Measurements from ENCODE around the gene SIRPG. TPM values are rescaled to one million over a fixed set of nuclear protein-coding genes. Genes with fewer than 3 reads are reported as not detected.

Gene SIRPG
- total RNA-seq, 3 donors from 2014 or later (not counting 1 experiment from before 2014, with no cell fraction given) = 1.9 to 3.9 (median 3.1) TPM

DNA sequence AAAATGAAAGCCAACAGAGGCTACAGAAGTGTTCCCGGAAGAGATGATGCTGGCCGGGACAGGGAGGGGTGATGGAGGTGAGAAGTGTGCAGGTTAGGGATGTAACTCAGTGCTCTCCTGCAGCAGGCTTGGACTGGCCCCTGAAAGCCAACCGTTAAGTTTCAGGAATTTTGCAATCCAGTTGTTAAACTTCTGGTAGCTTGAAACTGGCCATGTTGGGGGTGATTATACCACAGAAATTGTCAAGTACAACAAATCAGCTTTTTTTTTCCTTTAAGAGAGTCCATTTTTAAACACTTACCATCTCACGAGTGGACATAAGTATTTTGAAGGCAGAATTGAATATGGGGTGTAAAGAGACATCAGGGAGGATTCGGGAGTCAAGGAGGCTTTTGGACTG lies 29.0 kb downstream of the SIRPG start:
- no peaks in the 10 kb centered on the region for H3K36me3 ChIP-seq (ENCODE audit: control insufficient read depth, insufficient read depth, low read length)
- no peak for DNase-seq

DNA sequence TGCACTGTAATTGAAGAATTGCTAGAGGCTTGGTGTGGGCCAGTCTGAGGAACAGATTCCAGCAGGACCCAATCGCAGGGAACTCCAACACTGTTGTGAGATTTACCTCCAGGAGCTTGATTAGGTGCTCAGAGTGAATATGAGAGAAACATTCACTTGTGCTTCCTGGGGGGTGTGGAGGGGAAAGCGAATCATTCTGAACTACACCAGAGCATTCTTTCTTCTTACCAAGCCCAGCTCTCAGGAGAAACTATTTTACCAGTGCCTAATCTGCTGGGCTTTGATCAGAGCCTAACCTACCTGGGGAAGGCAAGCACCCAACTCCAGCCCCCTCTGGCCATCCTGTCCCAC lies 30.4 kb downstream of the SIRPG start:
- ATAC-seq (no peak), DNase-seq (peak in 1 of 2 donors; percentile 2)
- intact Hi-C loops (cut with micrococcal nuclease) = loop anchor here (10.0 kb wide), 1 partner anchor 62 kb away; no protein-coding TSS in a partner anchor
- TF ChIP-seq, protein P1, sequence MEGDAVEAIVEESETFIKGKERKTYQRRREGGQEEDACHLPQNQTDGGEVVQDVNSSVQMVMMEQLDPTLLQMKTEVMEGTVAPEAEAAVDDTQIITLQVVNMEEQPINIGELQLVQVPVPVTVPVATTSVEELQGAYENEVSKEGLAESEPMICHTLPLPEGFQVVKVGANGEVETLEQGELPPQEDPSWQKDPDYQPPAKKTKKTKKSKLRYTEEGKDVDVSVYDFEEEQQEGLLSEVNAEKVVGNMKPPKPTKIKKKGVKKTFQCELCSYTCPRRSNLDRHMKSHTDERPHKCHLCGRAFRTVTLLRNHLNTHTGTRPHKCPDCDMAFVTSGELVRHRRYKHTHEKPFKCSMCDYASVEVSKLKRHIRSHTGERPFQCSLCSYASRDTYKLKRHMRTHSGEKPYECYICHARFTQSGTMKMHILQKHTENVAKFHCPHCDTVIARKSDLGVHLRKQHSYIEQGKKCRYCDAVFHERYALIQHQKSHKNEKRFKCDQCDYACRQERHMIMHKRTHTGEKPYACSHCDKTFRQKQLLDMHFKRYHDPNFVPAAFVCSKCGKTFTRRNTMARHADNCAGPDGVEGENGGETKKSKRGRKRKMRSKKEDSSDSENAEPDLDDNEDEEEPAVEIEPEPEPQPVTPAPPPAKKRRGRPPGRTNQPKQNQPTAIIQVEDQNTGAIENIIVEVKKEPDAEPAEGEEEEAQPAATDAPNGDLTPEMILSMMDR (IDR thresholded peaks at IDR 0.05) = no peak
- H3K4me3 Mint-ChIP-seq = no peak overlapping the region
- no peaks in the 10 kb centered on the region for H3K27me3 ChIP-seq (ENCODE audit: control insufficient read depth, insufficient read depth, low read length)
- no peak overlapping the region for H3K4me3 ChIP-seq (ENCODE audit: low read length)
- no peaks in the 10 kb centered on the region for H3K36me3 Mint-ChIP-seq
- no peak overlapping the region for H3K27ac Mint-ChIP-seq
- no peak overlapping the region for H3K27ac ChIP-seq (ENCODE audit: low read length)
- peaks cover 0 to 3% of the 10 kb centered on the region in 2 donors for H3K27me3 Mint-ChIP-seq (ENCODE audit: low read depth in 2 of 2)
- H3K4me1 ChIP-seq (ENCODE audit: control insufficient read depth, insufficient read depth, low read length) = peaks cover 15% of the 10 kb centered on the region
- 81% methylated on average over 1 of the region's 2 CpGs for WGBS (ENCODE audit: insufficient coverage)
- H3K9me3 Mint-ChIP-seq = peaks cover 0 to 2% of the 10 kb centered on the region in 2 donors
- peaks cover 11 to 13% of the 10 kb centered on the region in 2 donors for H3K4me1 Mint-ChIP-seq
- no peaks in the 10 kb centered on the region for H3K36me3 ChIP-seq (ENCODE audit: control insufficient read depth, insufficient read depth, low read length)
- no peaks in the 10 kb centered on the region for H3K9me3 ChIP-seq (ENCODE audit: control insufficient read depth, insufficient read depth, low read length)

More for the DNA sequence above, 29.0 kb downstream of the SIRPG start:
- Histone ChIP-seq H3K4me1 (ENCODE audit: control insufficient read depth, insufficient read depth, low read length) (peaks cover 4% of the 10 kb centered on the region), H3K27me3 (ENCODE audit: control insufficient read depth, insufficient read depth, low read length) (no peaks in the 10 kb centered on the region), H3K27ac (ENCODE audit: low read length) (no peak overlapping the region), H3K9me3 (ENCODE audit: control insufficient read depth, insufficient read depth, low read length) (no peaks in the 10 kb centered on the region), H3K4me3 (ENCODE audit: low read length) (no peak overlapping the region)
- H3K4me1 Mint-ChIP-seq = no peaks in the 10 kb centered on the region
- H3K27ac Mint-ChIP-seq = no peak overlapping the region
- H3K27me3 Mint-ChIP-seq (ENCODE audit: low read depth in 2 of 2) = peaks cover 0 to 3% of the 10 kb centered on the region in 2 donors
- H3K4me3 Mint-ChIP-seq = no peak overlapping the region
- no peaks in the 10 kb centered on the region for H3K36me3 Mint-ChIP-seq
- TF ChIP-seq, protein P1 (IDR thresholded peaks at IDR 0.05) = no peak
- intact Hi-C loops (cut with micrococcal nuclease) = loop anchor here (10.0 kb wide), 1 partner anchor 64 kb away; no protein-coding TSS in a partner anchor
- WGBS (ENCODE audit: insufficient coverage) = 89% methylated on average over 4 of the region's 5 CpGs
- no peaks in the 10 kb centered on the region for H3K9me3 Mint-ChIP-seq
- no peak for ATAC-seq

DNA sequence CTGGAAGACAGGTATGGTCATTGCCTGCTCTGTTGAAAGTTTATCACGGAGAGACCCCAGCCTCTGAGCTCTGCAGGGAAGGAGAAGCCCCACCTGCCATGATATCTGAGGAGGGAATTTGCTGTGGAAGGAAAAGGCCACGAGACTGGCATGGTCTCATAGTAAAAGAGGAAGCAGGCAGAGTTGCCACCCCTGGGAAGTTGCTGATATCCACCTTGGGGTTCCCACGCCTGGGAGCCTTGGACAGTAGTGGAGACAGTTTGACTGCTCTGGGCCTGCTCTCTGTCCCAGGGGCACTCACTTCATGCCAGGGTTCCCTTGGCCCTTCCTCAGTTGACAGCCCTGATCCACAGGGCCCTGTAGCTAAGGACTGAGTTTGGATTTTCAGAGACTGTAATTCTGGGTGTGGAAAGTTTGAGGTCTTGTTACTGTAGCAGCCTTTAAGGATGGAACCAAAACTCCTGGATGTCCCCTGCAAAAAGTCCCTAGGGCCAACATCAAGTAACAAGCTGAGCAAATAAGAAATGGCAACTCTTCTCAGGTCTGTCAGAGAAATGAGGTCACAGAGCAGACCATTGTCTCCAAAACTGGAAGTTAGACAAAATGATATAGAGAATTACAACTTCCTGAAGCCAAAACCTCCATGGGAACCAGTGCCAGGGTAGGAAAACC lies 30.9 kb downstream of the SIRPG start:
- TF ChIP-seq, protein P1 (IDR thresholded peaks at IDR 0.05) = no peak
- no peaks in the 10 kb centered on the region for H3K36me3 Mint-ChIP-seq
- H3K27me3 ChIP-seq (ENCODE audit: control insufficient read depth, insufficient read depth, low read length) = no peaks in the 10 kb centered on the region
- H3K9me3 Mint-ChIP-seq = peaks cover 0 to 2% of the 10 kb centered on the region in 2 donors
- H3K9me3 ChIP-seq (ENCODE audit: control insufficient read depth, insufficient read depth, low read length) = no peaks in the 10 kb centered on the region
- intact Hi-C loops (cut with micrococcal nuclease) = loop anchor here (10.0 kb wide), 1 partner anchor 62 kb away; no protein-coding TSS in a partner anchor
- no peak overlapping the region for H3K27ac ChIP-seq (ENCODE audit: low read length)
- H3K4me1 Mint-ChIP-seq = peaks cover 12 to 14% of the 10 kb centered on the region in 2 donors
- no peak overlapping the region for H3K4me3 ChIP-seq (ENCODE audit: low read length)
- H3K27me3 Mint-ChIP-seq (ENCODE audit: low read depth in 2 of 2) = peaks cover 0 to 3% of the 10 kb centered on the region in 2 donors
- peak in 1 of 2 donors; percentile 3 for DNase-seq
- ATAC-seq = no peak
- H3K4me1 ChIP-seq (ENCODE audit: control insufficient read depth, insufficient read depth, low read length) = peaks cover 17% of the 10 kb centered on the region
- 52% methylated on average over 3 of the region's 3 CpGs for WGBS (ENCODE audit: insufficient coverage)
- H3K4me3 Mint-ChIP-seq = no peak overlapping the region
- H3K27ac Mint-ChIP-seq = no peak overlapping the region
- no peaks in the 10 kb centered on the region for H3K36me3 ChIP-seq (ENCODE audit: control insufficient read depth, insufficient read depth, low read length)

Data from natural killer cell (primary cell).